ENCODE measurements around the gene EIF2S1. TPM values are rescaled to one million over a fixed set of nuclear protein-coding genes. Genes with fewer than 3 reads are reported as not detected.

The EIF2S1 gene
- total RNA-seq, 1 donor from 2014 or later: 54.7 TPM

- Mint-ChIP-seq H3K27me3 (ENCODE audit: low read depth) (peaks cover 3% of the 10 kb centered on the region), H3K27ac (no peak overlapping the region), H3K4me3 (no peak overlapping the region), H3K36me3 (no peaks in the 10 kb centered on the region), H3K9me3 (no peaks in the 10 kb centered on the region), H3K4me1 (no peaks in the 10 kb centered on the region)
- DNase-seq (ENCODE audit: low spot score in 2 of 2, unreplicated experiment in 2 of 2): no peak
- TF ChIP-seq CTCF (IDR thresholded peaks at IDR 0.05; ENCODE audit: unreplicated experiment): no peak
Measured at GRCh38 chr14:67420102-67420739, 60.1 kb downstream of the EIF2S1 start.

- no peak overlapping the region for H3K27ac Mint-ChIP-seq
- no peak overlapping the region for H3K4me3 Mint-ChIP-seq
- H3K4me1 Mint-ChIP-seq: no peaks in the 10 kb centered on the region
- H3K36me3 Mint-ChIP-seq: no peaks in the 10 kb centered on the region
- no peaks in the 10 kb centered on the region for H3K9me3 Mint-ChIP-seq
- peaks cover 11% of the 10 kb centered on the region for H3K27me3 Mint-ChIP-seq (ENCODE audit: low read depth)
- no peak for DNase-seq (ENCODE audit: low spot score in 2 of 2, unreplicated experiment in 2 of 2)
- TF ChIP-seq CTCF (IDR thresholded peaks at IDR 0.05; ENCODE audit: unreplicated experiment): no peak
Measured at GRCh38 chr14:67421356-67422224, 61.5 kb downstream of the EIF2S1 start.

GRCh38 chr14:67423424-67423823, 63.3 kb downstream of the EIF2S1 start:
- DNase-seq (ENCODE audit: low spot score in 2 of 2, unreplicated experiment in 2 of 2): no peak
- no peaks in the 10 kb centered on the region for H3K9me3 Mint-ChIP-seq
- H3K36me3 Mint-ChIP-seq: no peaks in the 10 kb centered on the region
- no peak for TF ChIP-seq CTCF (IDR thresholded peaks at IDR 0.05; ENCODE audit: unreplicated experiment)
- no peaks in the 10 kb centered on the region for H3K4me1 Mint-ChIP-seq
- H3K4me3 Mint-ChIP-seq: no peak overlapping the region
- peaks cover 13% of the 10 kb centered on the region for H3K27me3 Mint-ChIP-seq (ENCODE audit: low read depth)
- no peak overlapping the region for H3K27ac Mint-ChIP-seq

- Mint-ChIP-seq H3K9me3 (no peaks in the 10 kb centered on the region), H3K36me3 (no peaks in the 10 kb centered on the region), H3K4me1 (peaks cover 2% of the 10 kb centered on the region), H3K27ac (no peak overlapping the region), H3K27me3 (ENCODE audit: low read depth) (peaks cover 13% of the 10 kb centered on the region), H3K4me3 (no peak overlapping the region)
- TF ChIP-seq CTCF (IDR thresholded peaks at IDR 0.05; ENCODE audit: unreplicated experiment): no peak
- DNase-seq (ENCODE audit: low spot score in 2 of 2, unreplicated experiment in 2 of 2): no peak
Measured at GRCh38 chr14:67424539-67424938, 64.4 kb downstream of the EIF2S1 start.

GRCh38 chr14:67425608-67426007, 65.5 kb downstream of the EIF2S1 start:
- no peak overlapping the region for H3K27ac Mint-ChIP-seq
- no peaks in the 10 kb centered on the region for H3K9me3 Mint-ChIP-seq
- no peaks in the 10 kb centered on the region for H3K36me3 Mint-ChIP-seq
- H3K27me3 Mint-ChIP-seq (ENCODE audit: low read depth): peaks cover 15% of the 10 kb centered on the region
- DNase-seq (ENCODE audit: low spot score in 2 of 2, unreplicated experiment in 2 of 2): no peak
- TF ChIP-seq CTCF (IDR thresholded peaks at IDR 0.05; ENCODE audit: unreplicated experiment): no peak
- no peak overlapping the region for H3K4me3 Mint-ChIP-seq
- peaks cover 2% of the 10 kb centered on the region for H3K4me1 Mint-ChIP-seq
